Epidermal melanocyte (primary cell): ENCODE data around the gene MAST3.
A peak's percentile ranks its signal among the peaks of the same experiment; 100 is the strongest.

ENCODE experiments used
- DNase-seq: peaks from one replicate; pipeline ENCODE4 v3.0.0; 2011; ENCODE audit warnings: low spot score; ENCODE audit not compliant: insufficient read length

Gene MAST3

GRCh38 chr19:18135712-18136584, 38.4 kb downstream of the MAST3 start:
- no peak for DNase-seq

GRCh38 chr19:18137242-18137641, 39.7 kb downstream of the MAST3 start:
- DNase-seq, result no peak

DNA sequence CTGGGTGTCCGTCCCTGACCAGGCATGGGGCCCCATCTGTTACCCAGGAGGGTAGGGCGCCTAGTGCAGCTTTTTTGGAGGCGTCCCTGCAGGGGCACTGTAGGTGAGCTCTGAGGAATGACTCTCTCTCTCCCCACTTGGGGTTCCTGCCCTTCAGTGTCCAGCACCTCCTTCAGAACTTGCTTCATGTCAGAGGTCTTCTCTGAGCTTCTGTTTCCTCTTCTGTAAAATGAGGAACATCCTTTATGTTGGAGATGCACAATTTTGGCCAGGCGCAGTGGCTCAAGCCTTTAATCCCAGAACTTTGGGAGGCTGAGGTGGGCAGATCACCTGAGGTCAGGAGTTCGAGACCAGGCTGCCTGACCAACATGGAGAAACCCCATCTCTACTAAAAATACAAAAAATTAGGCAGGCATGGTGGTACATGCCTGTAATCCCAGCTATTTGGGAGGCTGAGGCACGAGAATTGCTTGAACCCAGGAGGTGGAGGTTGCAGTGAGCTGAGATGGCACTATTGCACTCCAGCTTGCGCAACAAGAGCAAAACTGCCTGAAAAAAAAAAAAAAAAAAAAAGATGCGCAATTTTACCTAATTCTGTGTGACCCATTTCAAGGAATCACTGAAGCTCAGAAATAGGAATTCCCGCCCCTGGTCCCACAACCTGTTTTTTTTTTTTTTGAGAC, 40.2 kb downstream of the MAST3 start:
- no peak for DNase-seq

- no peak for DNase-seq
Measured at GRCh38 chr19:18140473-18140872, 42.9 kb downstream of the MAST3 start.

DNA sequence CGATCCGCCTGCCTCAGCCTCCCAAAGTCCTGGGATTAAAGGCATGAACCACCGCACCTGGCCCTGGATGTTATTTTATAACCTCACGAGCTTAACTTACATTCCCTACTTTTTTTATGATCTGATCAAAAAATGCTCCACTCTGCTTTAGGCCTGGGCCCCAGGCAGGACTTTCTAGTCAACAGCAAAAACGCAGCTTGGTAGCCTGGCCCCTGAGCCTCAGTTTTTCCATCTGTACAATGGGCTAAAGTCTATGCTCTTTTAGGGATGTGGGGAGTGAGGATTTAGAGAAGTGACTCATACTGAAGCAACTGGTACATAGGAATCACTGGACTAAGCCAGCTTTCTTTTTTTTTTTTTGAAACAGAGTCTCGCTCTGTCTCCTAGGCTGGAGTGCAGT, 43.5 kb downstream of the MAST3 start:
- no peak for DNase-seq

GRCh38 chr19:18143902-18144301, 46.3 kb downstream of the MAST3 start:
- no peak for DNase-seq

GRCh38 chr19:18144361-18144760, 46.8 kb downstream of the MAST3 start:
- no peak for DNase-seq

- DNase-seq, result no peak
Measured at GRCh38 chr19:18144906-18145305, 47.3 kb downstream of the MAST3 start.

- DNase-seq, result no peak
Measured at GRCh38 chr19:18145391-18145999, 47.9 kb downstream of the MAST3 start.

- DNase-seq, result no peak
Measured at GRCh38 chr19:18147396-18147795, 49.8 kb downstream of the MAST3 start.

GRCh38 chr19:18149596-18149975, 52.0 kb downstream of the MAST3 start:
- no peak for DNase-seq

GRCh38 chr19:18150776-18151624, 53.4 kb downstream of the MAST3 start:
- no peak for DNase-seq

DNA sequence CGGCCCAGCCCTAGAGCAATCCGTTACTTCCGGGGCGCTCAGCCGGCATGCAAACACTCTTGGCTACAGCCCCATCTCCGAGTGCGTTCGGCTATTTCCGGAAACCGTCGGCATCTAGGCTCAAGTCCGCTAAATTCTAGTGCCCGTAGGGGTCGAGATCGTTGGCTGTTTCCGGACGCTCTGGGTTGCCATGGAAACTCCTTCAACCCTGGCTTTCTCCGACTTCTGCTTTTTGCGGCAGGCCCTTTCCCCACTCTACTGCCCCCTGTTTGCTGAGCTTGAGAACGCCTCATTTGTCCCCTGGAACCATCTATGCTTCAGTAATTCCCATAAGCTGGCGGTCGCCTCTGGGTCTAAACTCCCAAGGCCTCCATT, 54.9 kb downstream of the MAST3 start:
- DNase-seq, result peak; percentile 100

- DNase-seq, result peak; percentile 99
Measured at GRCh38 chr19:18152817-18153555, 55.4 kb downstream of the MAST3 start, which contains the start of gene PIK3R2. TSS of gene PIK3R2 (plus strand) at chr19:18153163. CDS start at chr19:18155880, 2,717 bp downstream.

DNA sequence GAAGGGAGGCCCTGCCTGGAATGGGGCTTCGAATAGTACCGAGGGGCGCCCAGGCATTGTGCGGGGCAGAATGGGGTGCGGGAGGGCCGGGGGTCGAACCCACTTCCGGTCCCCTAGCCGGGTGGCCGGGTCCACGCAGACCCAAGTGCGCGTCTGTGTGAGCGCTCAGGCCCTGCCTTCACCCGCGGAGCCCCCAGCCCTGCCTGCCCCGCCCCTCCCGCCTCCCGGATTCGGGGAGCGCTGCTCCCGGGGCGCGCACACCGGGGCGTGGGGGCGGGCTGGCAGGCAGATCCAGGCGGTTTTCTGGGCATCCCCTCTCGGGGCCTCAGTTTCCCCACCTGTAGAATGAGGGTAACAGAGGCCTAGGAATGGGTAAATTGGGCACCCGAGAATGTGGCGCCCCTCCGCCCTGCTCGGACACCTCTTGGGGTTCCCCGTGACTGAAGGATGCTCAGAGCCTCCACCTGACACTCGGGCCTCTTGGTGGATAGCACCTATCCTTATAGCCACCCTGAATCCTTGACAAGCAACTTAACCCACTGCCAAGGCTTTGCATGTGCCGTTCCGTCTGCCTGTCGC, 56.1 kb downstream of the MAST3 start:
- no peak for DNase-seq

DNA sequence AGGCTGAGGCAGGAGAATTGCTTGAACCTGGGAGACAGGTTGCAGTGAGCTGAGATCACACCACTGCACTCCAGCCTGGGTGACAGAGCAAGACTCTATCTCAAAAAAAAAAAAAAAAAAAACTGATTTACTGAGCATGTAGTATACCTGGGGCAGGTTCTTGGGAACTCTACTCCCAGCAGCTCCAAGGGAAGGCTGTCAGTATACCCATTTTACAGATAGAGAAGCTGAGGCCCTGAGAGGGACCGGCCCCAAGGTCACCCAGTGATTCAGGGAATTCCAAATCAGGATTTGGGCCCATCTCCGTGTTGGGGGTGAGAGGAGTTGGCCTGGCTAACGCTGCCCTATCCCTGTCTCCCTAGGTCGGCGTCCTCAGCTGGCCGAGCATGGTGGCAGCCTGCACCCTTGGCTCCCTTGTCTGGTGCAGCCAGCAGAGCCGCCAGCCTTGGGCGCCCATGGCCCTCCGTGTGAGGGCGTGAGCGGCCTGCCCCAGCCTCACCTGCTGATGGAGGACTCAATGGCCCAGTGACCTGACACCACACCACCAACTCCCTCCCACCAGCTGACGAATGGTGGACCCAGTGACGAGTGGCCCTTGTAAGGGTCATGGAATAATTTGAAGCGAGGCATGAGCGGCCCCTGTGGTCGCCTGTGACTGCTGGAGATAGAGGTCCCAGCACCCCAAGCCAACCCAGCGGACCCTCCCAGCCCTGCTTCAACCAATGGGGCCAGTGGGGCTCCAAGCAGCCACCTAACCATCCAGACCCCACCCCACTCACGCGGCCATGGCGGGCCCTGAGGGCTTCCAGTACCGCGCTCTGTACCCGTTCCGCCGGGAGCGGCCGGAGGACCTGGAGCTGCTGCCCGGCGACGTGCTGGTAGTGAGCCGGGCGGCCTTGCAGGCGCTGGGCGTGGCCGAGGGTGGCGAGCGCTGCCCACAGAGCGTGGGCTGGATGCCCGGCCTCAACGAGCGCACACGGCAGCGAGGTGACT, 57.8 kb downstream of the MAST3 start:
- no peak for DNase-seq

GRCh38 chr19:18156268-18156667, 58.7 kb downstream of the MAST3 start:
- no peak for DNase-seq

DNA sequence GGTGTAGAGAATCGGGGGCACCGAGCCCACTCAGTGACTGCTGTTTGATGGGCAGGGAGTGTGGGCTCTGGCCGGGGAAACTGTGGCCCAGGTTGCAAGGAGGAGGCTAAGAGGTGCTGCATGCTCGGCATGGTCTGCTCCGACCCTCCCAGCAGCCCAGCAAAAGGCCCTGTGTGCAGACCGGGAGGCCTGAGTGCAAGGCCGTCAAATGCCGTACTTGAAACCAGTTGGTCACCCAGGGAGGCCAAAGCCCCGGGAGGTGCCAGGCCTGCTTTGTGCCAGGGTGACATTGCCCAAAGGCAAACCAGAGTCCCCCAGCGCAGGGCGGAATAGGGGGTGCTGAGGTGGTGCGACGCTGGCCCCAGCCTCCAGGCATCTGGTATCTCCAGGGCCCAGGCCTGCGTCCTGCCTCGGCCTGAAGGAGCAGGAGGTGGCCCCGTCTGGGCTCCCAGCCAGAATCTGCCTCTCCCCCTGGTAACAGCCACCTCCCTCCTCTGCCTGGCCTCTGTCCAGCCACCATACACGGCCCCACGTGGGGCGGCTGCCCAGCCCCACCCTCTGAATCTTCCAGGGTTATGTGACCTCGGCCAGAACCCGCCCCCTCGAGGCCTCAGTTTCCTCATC, 59.4 kb downstream of the MAST3 start:
- DNase-seq, result peak; percentile 98
